Globus pallidus (tissue), 1 donor: Measurements from ENCODE around the gene ABCG1.
"Not testable (repeated sequence)": the region's sequence is repeated elsewhere in the genome, so short reads cannot be mapped to it uniquely, and the experiment has no call there.

ENCODE experiments used
- DNase-seq: peaks from one replicate; pipeline ENCODE4 v3.0.0-alpha.2; 2015; ENCODE audit warnings: low spot score

The ABCG1 gene

GRCh38 chr21:42218836-42219605 is at the start of gene ABCG1:
Gene ABCG1, plus strand, starts transcription at chr21:42219140. Its CDS starts 123 bp downstream, at chr21:42219263.
- DNase-seq: peak; percentile 61

GRCh38 chr21:42169758-42170157 is 49.2 kb upstream of the ABCG1 start:
- DNase-seq: no peak

- DNase-seq: peak; percentile 95
These were observed 47.6 kb upstream of the ABCG1 start for GRCh38 chr21:42171091-42172053.

GRCh38 chr21:42172596-42173483 is 46.1 kb upstream of the ABCG1 start:
- DNase-seq: no peak

- DNase-seq: no peak
These were observed 44.8 kb upstream of the ABCG1 start for GRCh38 chr21:42174173-42174572.

GRCh38 chr21:42175110-42175710 is 43.7 kb upstream of the ABCG1 start:
- no peak for DNase-seq

GRCh38 chr21:42176859-42177258 is 42.1 kb upstream of the ABCG1 start:
- no peak for DNase-seq

- DNase-seq: peak; percentile 68
These were observed 39.6 kb upstream of the ABCG1 start for GRCh38 chr21:42179316-42179715.

- not testable (repeated sequence) for DNase-seq
These were observed 38.9 kb upstream of the ABCG1 start for GRCh38 chr21:42180001-42180400.

GRCh38 chr21:42182713-42183371 is 36.1 kb upstream of the ABCG1 start:
- DNase-seq: no peak

GRCh38 chr21:42183374-42184266 is 35.3 kb upstream of the ABCG1 start:
- DNase-seq: no peak

- no peak for DNase-seq
These were observed 32.3 kb upstream of the ABCG1 start for GRCh38 chr21:42186591-42186990.

GRCh38 chr21:42187976-42188653 is 30.8 kb upstream of the ABCG1 start:
- peak; percentile 53 for DNase-seq

GRCh38 chr21:42188663-42189062 is 30.3 kb upstream of the ABCG1 start:
- no peak for DNase-seq

- DNase-seq: no peak
These were observed 29.5 kb upstream of the ABCG1 start for GRCh38 chr21:42189431-42189830.

GRCh38 chr21:42189860-42190485 is 29.0 kb upstream of the ABCG1 start:
- DNase-seq: no peak

- peak; percentile 90 for DNase-seq
These were observed 28.5 kb upstream of the ABCG1 start for GRCh38 chr21:42190486-42190863.

GRCh38 chr21:42191064-42191463 is 27.9 kb upstream of the ABCG1 start:
- DNase-seq: no peak
